Stomach (tissue), 9 donors: ENCODE results near the gene OR56B1. TPM values are rescaled to one million over a fixed set of nuclear protein-coding genes. Genes with fewer than 3 reads are reported as not detected.

Experiments used
- DNase-seq, 2 donors: peaks; one replicate each; pipeline versions ENCODE4 v3.0.0 to v3.0.0-alpha.2; 2013 to 2019
- H3K27ac ChIP-seq, 5 donors: fragments of 200-600 bp in 4 of 5; sonication (generic) in 4 of 5; one replicate each; pipeline ENCODE4 v1.5.1; 2013 to 2019; ENCODE audit warnings: mild to moderate bottlenecking in 1 of 5, moderate library complexity in 1 of 5
- H3K27me3 ChIP-seq, 3 donors: fragments of 200-600 bp; sonication (generic); one replicate each; pipeline ENCODE4 v1.5.1; 2017 to 2019; ENCODE audit warnings: mixed run types in 1 of 3
- H3K36me3 ChIP-seq, 4 donors: fragments of 200-600 bp; sonication (generic); 1 replicate in 3 of 4; 2 replicates in 1 of 4; pipeline ENCODE4 v1.5.1; 2016 to 2019
- H3K4me1 ChIP-seq, 4 donors: fragments of 200-600 bp; sonication (generic); one replicate each; pipeline ENCODE4 v1.5.1; 2016 to 2019
- H3K4me3 ChIP-seq, 4 donors: fragments of 200-600 bp; sonication (generic) in 3 of 4; one replicate each; pipeline ENCODE4 v1.5.1; 2016 to 2019; ENCODE audit warnings: mild to moderate bottlenecking in 1 of 4
- H3K9me3 ChIP-seq, 4 donors: fragments of 200-600 bp; sonication (generic); one replicate each; pipeline ENCODE4 v1.5.1; 2016 to 2019
- CTCF ChIP-seq, 7 experiments: fragments of 450-650 bp in 4 of 7; fragments of 200-600 bp in 3 of 7; sonication (generic) in 3 of 7; IDR thresholded peaks; one replicate each; pipeline ENCODE4 v1.5.1; 2016 to 2019; ENCODE audit warnings: antibody characterized with exemption in 7 of 7, control low read depth in 2 of 7, mild to moderate bottlenecking in 1 of 7
- EP300 ChIP-seq: sonication (generic); formaldehyde crosslinking; IDR thresholded peaks from one replicate; pipeline ENCODE4 v1.6.1; 2017; ENCODE audit warnings: antibody characterized with exemption
- POLR2A ChIP-seq, 4 donors: fragments of 450-650 bp; IDR thresholded peaks; one replicate each; pipeline ENCODE4 v1.6.1; 2016; ENCODE audit warnings: antibody characterized with exemption in 4 of 4, control low read depth in 2 of 4, mild to moderate bottlenecking in 1 of 4, moderate library complexity in 1 of 4
- POLR2AphosphoS5 ChIP-seq, 3 donors: sonication (generic); formaldehyde crosslinking; IDR thresholded peaks; one replicate each; pipeline ENCODE4 v1.6.1; 2016; ENCODE audit warnings: antibody characterized with exemption in 3 of 3
- WGBS, 5 donors: extraction: QIAGEN DNeasy Blood & Tissue Kit in 3 of 5; methylation state at CpG; one replicate each; pipeline versions ENCODE4 v1.1.5 to v1.1.7; 2013 to 2018; 5-methylcytosine and 5-hydroxymethylcytosine counted together
- intact Hi-C: fragments of 100-400 bp; cut with DNase I; formaldehyde crosslinking; loops from one replicate; pipeline ENCODE4 v1.15.1; 2023; ENCODE audit warnings: low total_unique reads
- polyA plus RNA-seq, 3 donors: library from polyadenylated mRNA; stranded (reverse); fragments of 200-250 nt; gene quantifications; one replicate each; pipeline ENCODE4 v1.2.3, GENCODE V29; 2013
- total RNA-seq, 5 donors: library from RNA; depleted of rRNA; stranded (reverse); fragments of >200 nt; gene quantifications; one replicate each; pipeline versions ENCODE4 v1.1.0 to v1.2.3, GENCODE V29; 2014 to 2016
- donor health status: healthy with polysubstance abuse.
- donor health status: Bipolar disorder and iron deficiency.
- donor health status: healthy.

The OR56B1 gene
- total and polyA plus RNA-seq, 8 donors, result 0.18 TPM; not detected in 7

GRCh38 chr11:5753943-5754342 is 17.7 kb downstream of the OR56B1 start, which contains the start of gene OR52N4:
Gene OR52N4 (plus strand): TSS chr11:5754243. CDS start chr11:5754741, 498 bp downstream.
- TF ChIP-seq EP300, result no peak
- no peak for TF ChIP-seq CTCF (IDR thresholded peaks at IDR 0.05)
- no peak for TF ChIP-seq POLR2AphosphoS5 (IDR thresholded peaks at IDR 0.05)
- no peak for TF ChIP-seq POLR2A (IDR thresholded peaks at IDR 0.05)
- intact Hi-C loops, result no loop called here
- DNase-seq, result no peak
- no peak within 1 kb of the TSS for H3K4me3 ChIP-seq
- no peaks in the 10 kb centered on the region for H3K27me3 ChIP-seq
- H3K4me1 ChIP-seq, result no peaks in the 10 kb centered on the region
- WGBS, 5 donors, result 91 to 97% (median 95%) methylated on average over 1 of the region's 1 CpG
- H3K36me3 ChIP-seq, result no peaks in the 10 kb centered on the region
- no peaks in the 10 kb centered on the region for H3K9me3 ChIP-seq
- no peak within 1 kb of the TSS for H3K27ac ChIP-seq

DNA sequence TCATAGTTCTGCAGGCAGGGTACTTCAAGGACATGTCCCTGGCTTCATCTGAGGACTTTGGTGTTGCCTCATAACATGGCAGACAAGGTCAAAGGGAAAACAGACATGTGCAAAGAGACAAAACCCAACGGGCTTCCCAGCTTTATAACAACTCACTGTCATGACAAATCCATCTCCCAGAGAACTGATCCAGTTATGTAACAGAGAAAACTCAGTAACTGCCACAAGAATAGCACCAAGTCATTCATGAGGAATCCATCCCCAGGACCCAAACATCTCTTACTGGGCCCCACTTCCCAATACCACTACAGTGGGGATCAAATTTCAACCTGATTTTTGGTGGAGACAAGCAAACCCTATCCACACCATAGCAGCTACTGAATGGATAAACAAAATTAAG is 30.8 kb downstream of the OR56B1 start:
- Histone ChIP-seq H3K36me3 (no peaks in the 10 kb centered on the region), H3K4me1 (no peaks in the 10 kb centered on the region), H3K27ac (no peak overlapping the region), H3K27me3 (no peaks in the 10 kb centered on the region), H3K4me3 (no peak overlapping the region), H3K9me3 (no peaks in the 10 kb centered on the region)
- TF ChIP-seq CTCF (IDR thresholded peaks at IDR 0.05) (no peak), POLR2AphosphoS5 (IDR thresholded peaks at IDR 0.05) (no peak), POLR2A (IDR thresholded peaks at IDR 0.05) (no peak), EP300 (no peak)
- 11 to 69% (median 50%) methylated on average over 1 of the region's 1 CpG for WGBS, 5 donors
- intact Hi-C loops, result no loop called here
- no peak for DNase-seq

DNA sequence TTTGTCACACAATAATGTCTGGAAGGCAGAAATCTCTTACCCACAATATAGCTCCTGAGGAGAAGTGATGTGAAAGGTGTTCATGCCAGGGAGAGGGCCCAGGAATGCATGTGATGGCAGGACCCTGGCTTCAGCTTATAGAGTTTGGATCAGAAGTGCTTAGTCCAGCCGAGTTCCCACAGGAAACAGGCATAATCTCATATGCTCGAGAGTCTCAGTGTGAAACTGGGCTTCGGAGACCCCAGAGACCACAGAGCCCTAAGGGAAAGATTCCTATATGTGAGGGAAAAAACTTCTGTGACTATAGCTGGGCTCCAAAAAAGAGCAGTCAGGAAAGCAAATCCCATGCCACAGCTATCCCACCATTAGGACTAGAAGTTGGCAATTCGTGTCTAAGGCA is 47.0 kb downstream of the OR56B1 start, which contains the start of gene OR52N5:
Gene OR52N5, minus strand, starts transcription at position 101 of the 400 bp plus-strand sequence. CDS start 4,721 bp downstream, outside the sequence.
- 20 to 62% (median 40%) methylated on average over 4 of the region's 4 CpGs for WGBS, 5 donors
- intact Hi-C loops, result no loop called here
- no peak for TF ChIP-seq EP300
- no peak for TF ChIP-seq POLR2A (IDR thresholded peaks at IDR 0.05)
- no peak for TF ChIP-seq CTCF (IDR thresholded peaks at IDR 0.05)
- no peaks in the 10 kb centered on the region for H3K9me3 ChIP-seq
- H3K4me1 ChIP-seq, result no peaks in the 10 kb centered on the region
- no peak within 1 kb of the TSS for H3K4me3 ChIP-seq
- H3K36me3 ChIP-seq, result no peaks in the 10 kb centered on the region
- H3K27me3 ChIP-seq, result no peaks in the 10 kb centered on the region
- DNase-seq, result no peak
- no peak within 1 kb of the TSS for H3K27ac ChIP-seq

Other genes with a start within 250 kb of the OR56B1 start
- gene OR52D1, start 247.8 kb upstream of the OR56B1 start, total RNA-seq, result not detected
- not detected for gene OR52D1, start 247.8 kb upstream of the OR56B1 start, polyA plus RNA-seq
- 1 to 10 TPM in 1 of 5 donors, not detected in 4; 1.1 TPM for gene UBQLN3, start 226.5 kb upstream of the OR56B1 start, total RNA-seq
- not detected for gene UBQLN3, start 226.5 kb upstream of the OR56B1 start, polyA plus RNA-seq
- under 1 TPM in 1 of 5 donors, not detected in 4; 0.92 TPM for gene UBQLNL, start 219.7 kb upstream of the OR56B1 start, total RNA-seq
- under 1 TPM; 0.12 to 0.80 (median 0.31) TPM for gene UBQLNL, start 219.7 kb upstream of the OR56B1 start, polyA plus RNA-seq
- 10 to 100 TPM in 1 of 5 donors, 1 to 10 TPM in 1, under 1 TPM in 1, not detected in 2; 0.58 to 21.0 (median 1.3) TPM for gene OR52H1, start 187.9 kb upstream of the OR56B1 start, total RNA-seq
- not detected for gene OR52H1, start 187.9 kb upstream of the OR56B1 start, polyA plus RNA-seq
- gene OR52B6, start 155.6 kb upstream of the OR56B1 start, total RNA-seq, result not detected
- not detected for gene OR52B6, start 155.6 kb upstream of the OR56B1 start, polyA plus RNA-seq
- 10 to 100 TPM in 1 of 5 donors, 1 to 10 TPM in 1, under 1 TPM in 1, not detected in 2; 0.87 to 10.3 (median 2.6) TPM for gene TRIM6, start 139.8 kb upstream of the OR56B1 start, total RNA-seq
- 1 to 10 TPM; 1.1 to 2.3 (median 1.2) TPM for gene TRIM6, start 139.8 kb upstream of the OR56B1 start, polyA plus RNA-seq
- gene TRIM34, start 111.4 kb upstream of the OR56B1 start, total RNA-seq, result 10 to 100 TPM in 1 of 5 donors, 1 to 10 TPM in 2, under 1 TPM in 1, not detected in 1; 0.29 to 11.4 (median 2.6) TPM
- gene TRIM34, start 111.4 kb upstream of the OR56B1 start, polyA plus RNA-seq, result 1 to 10 TPM; 2.9 to 8.7 (median 3.7) TPM
- 10 to 100 TPM in 4 of 5 donors, not detected in 1; 12.6 to 81.4 (median 28.0) TPM for gene TRIM5, start 51.4 kb upstream of the OR56B1 start, total RNA-seq
- gene TRIM5, start 51.4 kb upstream of the OR56B1 start, polyA plus RNA-seq, result 1 to 10 TPM; 4.2 to 9.5 (median 9.0) TPM
- gene TRIM22, start 46.7 kb upstream of the OR56B1 start, total RNA-seq, result 100 to 1,000 TPM in 1 of 5 donors, 10 to 100 TPM in 4; 34.8 to 131 (median 39.1) TPM
- gene TRIM22, start 46.7 kb upstream of the OR56B1 start, polyA plus RNA-seq, result 10 to 100 TPM; 12.4 to 39.4 (median 14.4) TPM
- gene OR52N4, start 17.8 kb downstream of the OR56B1 start, total RNA-seq, result not detected
- under 1 TPM in 1 of 3 donors, not detected in 2; 0.10 TPM for gene OR52N4, start 17.8 kb downstream of the OR56B1 start, polyA plus RNA-seq
- gene OR52N5, start 46.9 kb downstream of the OR56B1 start, total RNA-seq, result not detected
- not detected for gene OR52N5, start 46.9 kb downstream of the OR56B1 start, polyA plus RNA-seq
- not detected for gene OR52N1, start 54.8 kb downstream of the OR56B1 start, total RNA-seq
- gene OR52N1, start 54.8 kb downstream of the OR56B1 start, polyA plus RNA-seq, result not detected
- gene OR52N2, start 72.5 kb downstream of the OR56B1 start, total RNA-seq, result not detected
- 1 to 10 TPM in 1 of 3 donors, under 1 TPM in 1, not detected in 1; 0.31 to 1.4 TPM for gene OR52N2, start 72.5 kb downstream of the OR56B1 start, polyA plus RNA-seq
- not detected for gene OR52E6, start 105.4 kb downstream of the OR56B1 start, total RNA-seq
- not detected for gene OR52E6, start 105.4 kb downstream of the OR56B1 start, polyA plus RNA-seq
- not detected for gene OR52E8, start 121.2 kb downstream of the OR56B1 start, total RNA-seq
- gene OR52E8, start 121.2 kb downstream of the OR56B1 start, polyA plus RNA-seq, result not detected
- not detected for gene OR52E4, start 144.2 kb downstream of the OR56B1 start, total RNA-seq
- gene OR52E4, start 144.2 kb downstream of the OR56B1 start, polyA plus RNA-seq, result not detected
- gene OR52E5, start 156.8 kb downstream of the OR56B1 start, total RNA-seq, result not detected
- not detected for gene OR52E5, start 156.8 kb downstream of the OR56B1 start, polyA plus RNA-seq
- gene OR56A3, start 205.8 kb downstream of the OR56B1 start, total RNA-seq, result not detected
- gene OR56A3, start 205.8 kb downstream of the OR56B1 start, polyA plus RNA-seq, result not detected
- gene OR56A5, start 232.0 kb downstream of the OR56B1 start, total RNA-seq, result not detected
- gene OR56A5, start 232.0 kb downstream of the OR56B1 start, polyA plus RNA-seq, result not detected